Fibroblast of lung (primary cell): ENCODE measurements around the gene ZBTB16. TPM values are rescaled to one million over a fixed set of nuclear protein-coding genes. Genes with fewer than 3 reads are reported as not detected.

Experiments
- DNase-seq, 2 donors: peaks; one replicate each; pipeline versions ENCODE4 v3.0.0 to v3.0.0-alpha.2; 2010; ENCODE audit warnings: low read depth in 2 of 2
- H2AFZ ChIP-seq: 2 replicates; pipeline ENCODE4 v1.5.1; 2012; ENCODE audit warnings: low read length, control low read depth, inconsistent platforms
- H3K27ac ChIP-seq: 2 replicates; pipeline ENCODE4 v1.5.1; 2011; ENCODE audit warnings: low read length, control low read depth; ENCODE audit not compliant: insufficient read depth
- H3K27me3 ChIP-seq: 2 replicates; pipeline ENCODE4 v1.5.1; 2011; ENCODE audit warnings: mild to moderate bottlenecking, low read length; ENCODE audit not compliant: control insufficient read depth, insufficient read depth
- H3K36me3 ChIP-seq: 2 replicates; pipeline ENCODE4 v1.5.1; 2011; ENCODE audit warnings: low read length; ENCODE audit not compliant: control insufficient read depth, insufficient read depth
- H3K4me1 ChIP-seq: 2 replicates; pipeline ENCODE4 v1.5.1; 2011; ENCODE audit warnings: low read length; ENCODE audit not compliant: control insufficient read depth, insufficient read depth; ENCODE audit errors: extremely low read depth
- H3K4me2 ChIP-seq: 2 replicates; pipeline ENCODE4 v1.5.1; 2011; ENCODE audit warnings: low read length, control low read depth; ENCODE audit not compliant: insufficient read depth; ENCODE audit errors: extremely low read depth
- H3K4me3 ChIP-seq, 4 experiments: fragments of 200-600 bp in 1 of 4; sonication (generic) in 1 of 4; replicated peaks in 1 of 4; 2 replicates each; pipeline ENCODE4 v1.5.1; 2011 to 2016; ENCODE audit warnings: low read length in 4 of 4, low read depth in 3 of 4, mild to moderate bottlenecking in 3 of 4, control low read depth in 2 of 4, inconsistent platforms in 1 of 4, mixed read lengths in 1 of 4; ENCODE audit not compliant: insufficient read depth in 1 of 4; ENCODE audit errors: control extremely low read depth in 1 of 4
- H3K79me2 ChIP-seq: 2 replicates; pipeline ENCODE4 v1.5.1; 2012; ENCODE audit warnings: mild to moderate bottlenecking, low read length, inconsistent platforms; ENCODE audit not compliant: control insufficient read depth, insufficient read depth
- H3K9ac ChIP-seq: 2 replicates; pipeline ENCODE4 v1.5.1; 2011; ENCODE audit warnings: mild to moderate bottlenecking, low read length, control low read depth; ENCODE audit not compliant: insufficient read depth
- H3K9me3 ChIP-seq: 2 replicates; pipeline ENCODE4 v1.5.1; 2012; ENCODE audit warnings: low read depth, low read length; ENCODE audit not compliant: control insufficient read depth, insufficient read depth
- H4K20me1 ChIP-seq: 2 replicates; pipeline ENCODE4 v1.5.1; 2011; ENCODE audit warnings: low read length; ENCODE audit not compliant: control insufficient read depth, insufficient read depth; ENCODE audit errors: extremely low read depth
- CTCF ChIP-seq, 2 donors: IDR thresholded peaks in 1 of 2; conservative IDR thresholded peaks in 1 of 2; 1 replicate in 1 of 2; 2 replicates in 1 of 2; pipeline ENCODE4 v1.5.1; 2011 to 2012; ENCODE audit warnings: low read length in 2 of 2, control low read depth in 1 of 2, inconsistent platforms in 1 of 2, low read depth in 1 of 2, mild to moderate bottlenecking in 1 of 2
- EZH2 ChIP-seq: IDR thresholded peaks from 2 replicates; pipeline ENCODE4 v1.5.1; 2012; ENCODE audit warnings: low read length, control low read depth, mild to moderate bottlenecking; ENCODE audit errors: missing control alignments
- polyA plus RNA-seq, 2 donors: library from polyadenylated mRNA; depleted of rRNA in 1 of 2; stranded (reverse) in 1 of 2; unstranded in 1 of 2; fragments of >200 nt; gene quantifications; 2 replicates each; pipeline ENCODE4 v1.2.1, GENCODE V29; 2011 to 2012; ENCODE audit warnings: missing spikeins in 1 of 2
- total RNA-seq: library from RNA; depleted of rRNA; stranded (reverse); fragments of >200 nt; gene quantifications from 2 replicates; pipeline ENCODE4 v1.2.1, GENCODE V29; 2014

ZBTB16 gene
- total and polyA plus RNA-seq, 2 donors (not counting 1 experiment from before 2014, with no cell fraction given) = not detected

GRCh38 chr11:114247070-114247789, 187.7 kb downstream of the ZBTB16 start:
- H3K4me3 ChIP-seq = no peak overlapping the region
- no peaks in the 10 kb centered on the region for H3K4me1 ChIP-seq
- no peak overlapping the region for H3K9ac ChIP-seq
- DNase-seq = no peak
- no peaks in the 10 kb centered on the region for H4K20me1 ChIP-seq
- H2AFZ ChIP-seq = no peak overlapping the region
- no peaks in the 10 kb centered on the region for H3K9me3 ChIP-seq
- no peak overlapping the region for H3K4me2 ChIP-seq
- H3K79me2 ChIP-seq = no peaks in the 10 kb centered on the region
- no peaks in the 10 kb centered on the region for H3K36me3 ChIP-seq
- TF ChIP-seq EZH2 = no peak
- no peak for TF ChIP-seq CTCF (conservative IDR thresholded peaks at IDR 0.05 in 1 of 2, IDR thresholded peaks at IDR 0.05 in 1 of 2; ENCODE audit: low read depth in 1 of 2, low read length in 2 of 2)
- H3K27me3 ChIP-seq = no peaks in the 10 kb centered on the region
- H3K27ac ChIP-seq = no peak overlapping the region

- Histone ChIP-seq H3K9me3 (no peaks in the 10 kb centered on the region), H3K27me3 (no peaks in the 10 kb centered on the region), H3K4me1 (no peaks in the 10 kb centered on the region), H2AFZ (no peak overlapping the region), H3K4me3 (no peak overlapping the region), H3K27ac (no peak overlapping the region), H4K20me1 (no peaks in the 10 kb centered on the region), H3K36me3 (no peaks in the 10 kb centered on the region), H3K9ac (no peak overlapping the region), H3K4me2 (no peak overlapping the region), H3K79me2 (no peaks in the 10 kb centered on the region)
- DNase-seq = no peak
- TF ChIP-seq EZH2 = no peak
- TF ChIP-seq CTCF (conservative IDR thresholded peaks at IDR 0.05 in 1 of 2, IDR thresholded peaks at IDR 0.05 in 1 of 2; ENCODE audit: low read depth in 1 of 2, low read length in 2 of 2) = no peak
These were observed 190.7 kb downstream of the ZBTB16 start for GRCh38 chr11:114250180-114250579.

- Histone ChIP-seq H3K36me3 (no peaks in the 10 kb centered on the region), H3K27me3 (no peaks in the 10 kb centered on the region), H3K9ac (no peak overlapping the region), H3K79me2 (no peaks in the 10 kb centered on the region), H3K4me3 (no peak overlapping the region), H3K9me3 (no peaks in the 10 kb centered on the region), H2AFZ (no peak overlapping the region), H3K4me2 (no peak overlapping the region), H3K4me1 (no peaks in the 10 kb centered on the region), H4K20me1 (no peaks in the 10 kb centered on the region), H3K27ac (no peak overlapping the region)
- no peak for DNase-seq
- no peak for TF ChIP-seq EZH2
- no peak for TF ChIP-seq CTCF (conservative IDR thresholded peaks at IDR 0.05 in 1 of 2, IDR thresholded peaks at IDR 0.05 in 1 of 2; ENCODE audit: low read depth in 1 of 2, low read length in 2 of 2)
These were observed 191.7 kb downstream of the ZBTB16 start for GRCh38 chr11:114250993-114251814.
